NCI-H345 treated with DMSO at 0.1 percent for 48 hours (cell line): Measurements from ENCODE around the gene CDK18.
"Not testable (repeated sequence)": the region's sequence is repeated elsewhere in the genome, so short reads cannot be mapped to it uniquely, and the experiment has no call there.

Experiments
- DNase-seq: peaks from one replicate; lab custom pipeline; 2025; ENCODE audit not compliant: unreplicated experiment; lab: John Stamatoyannopoulos, UW

The CDK18 gene

GRCh38 chr1:205480349-205480985, 24.0 kb upstream of the CDK18 start:
- no peak for DNase-seq

- no peak for DNase-seq
Measured at GRCh38 chr1:205481218-205481617, 23.3 kb upstream of the CDK18 start.

DNA sequence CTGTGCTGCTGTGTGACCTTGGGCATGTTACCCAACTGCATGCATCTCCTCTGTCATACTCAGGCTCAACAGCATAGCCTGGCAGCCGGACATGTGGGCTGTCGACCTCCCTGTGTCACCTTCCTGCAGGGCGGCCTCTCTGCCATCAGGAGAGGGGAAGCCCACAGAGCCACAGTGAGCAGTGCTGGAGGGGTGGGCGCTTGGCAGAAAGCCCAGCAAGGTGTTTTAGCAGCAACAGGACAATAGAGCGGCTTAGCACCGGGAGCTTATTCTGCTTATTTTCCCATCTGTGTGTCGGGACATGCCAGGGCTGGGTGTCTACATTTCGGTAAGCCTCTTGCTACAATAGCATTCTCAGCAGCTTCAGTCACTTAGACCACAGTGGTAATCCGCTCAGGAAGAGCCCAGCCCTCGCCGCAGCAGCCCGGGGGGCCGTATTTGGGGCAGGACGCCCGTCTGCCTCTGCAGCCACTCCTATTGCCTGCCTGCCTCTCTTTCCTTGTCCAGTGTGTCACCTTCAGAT, 22.8 kb upstream of the CDK18 start:
- DNase-seq: peak; percentile 78

DNA sequence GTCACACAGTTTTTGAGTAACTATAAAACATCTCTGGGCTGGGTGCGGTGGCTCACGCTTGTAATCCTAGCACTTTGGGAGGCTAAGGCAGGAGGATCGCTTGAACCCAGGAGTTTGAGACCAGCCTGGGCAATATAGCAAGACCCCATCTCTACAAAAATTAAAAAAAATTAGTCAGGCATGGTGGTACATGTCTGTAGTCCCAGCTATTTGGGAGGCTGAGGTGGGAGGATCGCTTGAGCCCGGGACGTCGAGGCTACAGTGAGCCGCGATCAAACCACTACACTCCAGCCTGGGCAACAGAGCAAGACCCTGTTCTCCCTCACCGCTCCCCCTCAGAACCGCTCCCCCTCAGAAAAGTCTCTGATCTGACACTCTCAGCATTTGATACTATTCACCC, 21.9 kb upstream of the CDK18 start:
- not testable (repeated sequence) for DNase-seq

DNA sequence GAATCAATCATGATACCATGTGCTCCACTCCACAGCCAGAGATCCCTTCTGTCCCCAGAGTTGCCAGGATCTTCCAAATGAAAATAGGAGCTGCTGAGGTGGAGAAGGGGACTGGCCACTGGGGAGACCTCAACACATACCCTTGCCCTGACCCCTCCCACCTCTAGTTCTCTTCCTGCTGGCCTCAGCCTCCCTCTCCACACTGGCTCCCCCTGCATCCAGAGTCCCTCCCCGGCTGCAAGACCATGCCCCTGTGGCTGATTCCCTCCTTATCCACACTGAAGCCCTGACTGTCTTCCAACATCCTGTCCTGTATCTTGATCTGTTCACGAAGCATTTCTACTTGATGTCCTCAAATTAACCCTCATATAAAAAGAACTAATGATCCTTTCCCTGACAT, 21.1 kb upstream of the CDK18 start:
- no peak for DNase-seq

DNA sequence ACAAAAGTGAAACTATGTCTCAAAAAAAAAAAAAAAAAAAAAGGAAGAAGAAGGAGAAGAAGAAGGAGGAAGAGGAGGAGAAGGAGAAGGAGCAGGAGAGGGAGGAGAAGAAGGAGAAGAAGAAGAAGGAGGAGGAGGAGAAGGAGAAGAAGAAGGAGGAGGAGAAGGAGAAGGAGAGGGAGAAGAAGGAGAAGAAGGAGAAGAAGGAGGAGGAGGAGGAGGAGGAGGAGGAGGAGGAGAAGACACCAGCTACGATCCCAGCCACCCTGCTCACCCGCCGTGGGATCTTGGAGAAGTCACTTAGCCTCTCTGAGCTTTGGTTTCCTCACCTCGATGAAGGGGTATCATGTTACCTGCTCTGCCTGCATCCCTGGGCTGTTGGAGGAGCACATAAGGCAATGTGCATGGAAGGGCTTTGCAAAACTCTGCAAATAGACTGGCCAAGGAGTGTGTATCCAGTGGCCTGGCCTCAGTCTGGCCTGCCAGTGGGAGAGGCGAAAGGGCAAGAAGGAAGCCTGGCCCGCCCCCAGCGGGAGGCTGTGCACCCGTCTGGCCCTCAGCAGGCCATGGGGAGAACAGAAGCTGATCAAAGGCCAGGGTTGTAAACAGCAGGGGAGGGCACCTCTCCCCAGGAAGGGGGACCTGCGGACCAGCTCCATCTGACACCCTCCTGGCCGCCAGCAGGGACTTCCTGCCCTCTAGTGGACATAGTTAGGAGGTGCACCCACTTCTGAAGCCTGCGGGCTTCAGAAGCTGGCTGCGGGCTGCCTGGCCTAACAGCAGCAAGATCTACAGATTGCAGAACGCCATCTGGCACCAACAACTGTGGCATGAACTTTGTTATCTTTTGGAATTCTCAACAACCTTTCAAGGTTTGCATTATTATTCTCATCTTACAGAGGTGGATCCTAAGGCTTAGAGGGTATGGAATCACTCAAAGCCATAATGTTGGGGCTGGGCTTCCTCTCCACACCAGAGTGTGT, 19.2 kb upstream of the CDK18 start:
- DNase-seq: peak; percentile 50

DNA sequence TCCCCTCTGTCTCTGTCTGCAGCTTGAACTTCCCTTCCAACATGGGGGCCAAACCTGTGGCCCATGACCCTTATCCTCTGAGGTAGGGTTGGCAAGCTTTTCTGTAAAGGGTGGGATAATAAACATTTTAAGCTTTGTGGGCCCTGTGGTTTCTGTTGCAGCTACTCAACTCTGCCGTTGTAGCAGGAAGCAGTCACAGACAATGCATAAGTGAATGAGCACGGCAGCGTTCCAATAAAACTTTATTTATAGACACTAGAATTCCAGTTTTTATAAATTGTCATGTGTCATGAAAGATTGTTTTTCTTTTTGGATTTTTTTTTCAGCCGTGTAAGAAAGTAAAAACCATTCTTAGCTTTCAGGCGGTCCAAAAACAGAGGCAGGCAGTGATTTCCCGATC, 18.2 kb upstream of the CDK18 start:
- DNase-seq: no peak

GRCh38 chr1:205488074-205488723, 16.3 kb upstream of the CDK18 start:
- DNase-seq: peak; percentile 53

DNA sequence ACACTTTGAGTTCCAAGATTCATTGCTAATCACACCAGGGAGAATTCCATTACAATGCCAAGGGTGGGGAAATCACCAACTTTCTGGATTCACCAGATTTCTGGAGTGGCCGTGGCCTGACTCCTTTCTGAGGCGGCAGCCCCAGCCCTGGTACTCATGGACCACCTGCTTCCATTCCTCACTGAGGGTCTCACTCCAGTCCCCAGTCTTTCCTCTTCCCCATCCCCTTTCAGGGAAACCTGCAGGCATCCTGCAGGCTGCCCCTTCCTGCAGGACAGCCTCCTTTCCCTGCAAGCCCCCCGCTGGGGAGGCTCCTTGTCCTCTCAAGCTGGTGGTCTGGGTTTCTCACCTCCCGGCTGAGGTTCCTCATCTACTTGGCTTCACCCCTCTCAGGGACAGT, 12.7 kb upstream of the CDK18 start:
- no peak for DNase-seq

DNA sequence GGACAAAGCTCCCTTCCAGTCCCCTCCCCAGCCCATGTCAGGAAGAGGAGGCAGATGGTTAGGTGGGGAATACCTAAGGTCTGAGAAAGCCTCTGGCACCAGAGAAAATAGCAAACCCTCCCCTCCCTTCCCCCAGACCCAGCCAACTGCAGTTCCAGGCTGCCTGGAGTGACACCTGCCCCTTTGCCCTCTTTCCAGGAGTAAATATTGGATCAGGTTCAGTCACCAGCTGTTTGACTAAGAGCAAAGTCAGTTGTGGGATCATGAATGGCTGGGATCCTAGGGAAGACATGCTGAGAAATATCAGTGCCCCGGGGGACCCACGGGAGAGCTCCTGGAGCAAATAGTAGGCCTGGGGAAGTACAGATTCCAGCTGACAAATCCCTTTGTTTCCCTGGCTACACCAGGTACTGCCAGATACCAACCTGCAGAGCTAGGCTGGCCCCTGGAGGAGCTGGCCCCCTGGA, 12.2 kb upstream of the CDK18 start:
- DNase-seq: peak; percentile 72

DNA sequence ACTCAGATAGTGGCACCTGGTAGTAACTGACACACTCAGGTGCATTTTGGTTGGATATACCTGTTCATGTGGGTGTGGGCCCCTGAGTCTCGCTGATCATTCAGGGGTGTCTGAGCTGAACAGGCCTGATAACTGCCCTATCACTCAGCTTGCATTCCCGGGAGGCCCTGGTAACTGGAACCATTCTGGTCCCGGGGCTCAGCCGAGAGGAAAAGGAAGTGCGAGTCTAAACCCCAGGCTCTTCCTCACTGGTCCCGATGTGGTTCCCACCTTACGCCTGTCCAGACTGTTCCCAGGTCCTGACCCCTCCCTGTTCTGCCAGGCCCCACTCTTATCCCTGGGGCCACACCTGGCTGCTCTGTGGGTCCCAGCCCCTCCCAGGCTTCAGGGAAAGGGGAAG, 11.7 kb upstream of the CDK18 start:
- no peak for DNase-seq

- DNase-seq: no peak
Measured at GRCh38 chr1:205493241-205494085, 11.0 kb upstream of the CDK18 start.

DNA sequence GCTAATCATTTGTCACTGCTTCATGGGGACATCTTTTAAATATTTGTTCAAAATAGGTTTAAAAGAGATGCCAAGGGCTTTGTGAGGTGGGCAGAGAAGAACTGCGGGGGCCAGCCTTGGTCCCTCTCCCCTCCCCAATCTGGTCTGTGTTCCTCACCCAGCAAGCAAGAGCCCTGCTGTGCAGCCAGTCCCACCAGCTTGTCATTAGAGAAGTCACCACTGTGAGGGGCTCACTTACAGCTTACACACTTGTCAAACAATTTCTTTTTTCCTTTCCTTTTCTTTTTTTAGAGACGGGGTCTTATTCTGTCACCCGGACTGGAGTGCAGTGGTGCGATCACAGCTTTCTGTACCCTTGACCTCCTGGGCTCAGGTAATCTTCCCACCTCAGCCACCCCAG, 10.4 kb upstream of the CDK18 start:
- no peak for DNase-seq

DNA sequence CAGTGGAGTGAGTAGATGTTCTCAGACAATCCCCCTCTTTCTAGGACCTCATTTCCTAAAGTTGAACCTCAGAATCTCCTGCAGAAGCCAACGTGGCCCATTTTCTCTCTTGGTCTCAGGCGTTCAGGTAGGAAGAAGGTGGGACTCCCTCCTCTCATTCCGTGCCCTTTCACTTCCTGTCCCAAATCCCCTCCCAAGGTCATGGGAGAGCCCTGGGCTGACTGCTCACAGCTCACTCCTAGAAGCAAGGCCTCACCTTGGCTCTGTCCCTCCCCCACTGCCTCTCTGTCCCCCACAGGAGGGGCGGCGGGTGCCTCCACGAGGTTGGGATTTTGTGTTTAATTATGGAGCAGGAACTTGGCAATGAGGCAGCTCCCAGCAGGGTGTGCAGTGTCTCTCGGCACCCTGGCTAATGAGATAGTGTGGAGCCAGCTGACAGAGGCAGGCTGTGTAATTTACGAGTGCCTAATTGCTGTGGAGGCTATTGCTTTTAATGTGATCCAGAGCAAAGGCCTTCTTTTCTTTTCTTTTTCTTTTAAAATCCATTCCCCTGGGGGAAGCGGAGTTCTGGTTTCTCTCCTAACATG, 9.1 kb upstream of the CDK18 start:
- peak; percentile 86 for DNase-seq

DNA sequence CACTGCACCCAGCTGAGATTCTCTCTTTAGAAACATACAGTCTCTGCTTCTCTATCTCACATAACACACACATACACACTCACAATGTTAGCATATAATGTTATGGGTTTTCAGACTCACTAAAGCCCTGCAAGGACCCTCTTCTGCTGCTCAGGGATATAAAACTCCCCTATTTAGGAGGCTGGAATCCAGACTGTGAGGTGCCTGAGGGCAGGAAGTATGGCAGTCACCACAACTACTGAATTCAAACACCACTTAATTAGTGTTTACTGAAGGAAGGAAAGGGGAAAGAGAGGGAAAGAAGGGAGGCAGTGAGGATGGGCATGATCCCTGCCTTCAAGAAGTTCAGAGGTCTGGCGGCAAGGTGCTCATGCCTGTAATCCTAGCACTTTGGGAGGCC, 7.8 kb upstream of the CDK18 start:
- no peak for DNase-seq

DNA sequence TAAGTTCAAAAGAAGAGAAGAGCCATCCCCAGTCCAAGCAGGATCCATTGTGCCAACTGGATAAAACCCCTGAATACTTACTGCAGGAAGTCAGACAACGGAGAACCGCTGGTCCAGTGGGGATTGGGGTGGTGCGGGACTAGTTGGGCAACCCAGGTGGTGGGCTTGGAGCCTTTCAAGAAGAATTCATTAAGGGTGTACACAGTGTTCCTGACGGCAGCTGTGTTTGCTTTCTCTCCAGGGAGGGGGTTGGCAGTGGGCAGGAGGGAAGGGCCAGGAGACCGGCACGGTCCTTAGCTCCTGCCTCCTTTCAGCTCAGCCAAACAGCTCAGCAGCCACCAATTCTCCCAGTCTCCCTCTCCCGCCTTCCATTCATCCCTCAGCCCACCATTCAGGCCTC, 7.1 kb upstream of the CDK18 start:
- peak; percentile 81 for DNase-seq

- DNase-seq: no peak
Measured at GRCh38 chr1:205499789-205500188, 4.7 kb upstream of the CDK18 start.

DNA sequence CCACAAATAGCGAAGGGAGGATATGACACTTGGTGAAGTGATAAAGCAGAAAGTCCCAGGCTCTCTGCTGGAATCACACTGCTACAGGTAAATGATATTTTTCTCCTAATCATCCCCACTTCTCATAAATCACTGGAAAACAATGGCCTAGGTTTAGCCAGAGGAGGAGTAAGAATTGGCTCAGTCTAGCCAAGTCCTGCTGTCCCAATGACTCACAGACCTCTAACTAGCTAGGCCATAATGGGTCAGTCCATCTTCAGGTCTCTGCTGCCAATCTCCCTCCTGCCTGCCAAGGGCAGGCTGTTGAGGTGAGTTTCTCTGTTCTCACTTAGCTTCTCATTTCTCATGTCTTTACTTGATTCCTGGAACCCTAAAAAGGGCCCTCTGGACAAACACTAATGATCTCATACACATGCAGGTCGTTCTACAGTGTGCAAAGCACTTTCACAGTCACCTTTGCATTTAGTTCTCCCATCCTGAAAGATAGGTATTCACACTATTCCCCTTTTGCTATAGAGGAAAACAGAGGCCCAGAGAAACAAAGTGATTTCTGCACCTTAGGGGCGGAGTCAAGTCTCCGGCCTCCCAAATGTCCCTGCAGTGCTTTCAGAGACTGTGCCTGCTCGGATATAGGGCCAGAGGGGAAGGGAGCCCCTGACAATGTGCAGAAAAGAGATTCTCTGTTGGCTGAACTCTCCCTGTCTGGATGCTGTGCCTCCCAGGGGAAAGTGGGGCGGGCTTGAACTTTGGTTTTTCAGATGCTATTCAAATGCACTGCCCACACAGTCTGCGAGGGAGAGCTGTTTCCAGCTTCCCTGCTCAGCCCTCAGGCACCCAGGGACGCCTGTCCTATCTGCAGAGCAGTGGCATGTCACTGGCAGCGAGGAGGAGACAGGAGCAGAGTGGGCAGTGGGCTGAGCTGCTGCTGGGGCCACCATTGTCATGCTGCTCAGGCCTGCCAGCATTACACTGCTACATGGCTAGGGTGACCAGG, 3.9 kb upstream of the CDK18 start:
- no peak for DNase-seq
